Sigmoid colon (tissue), 4 donors: ENCODE measurements around the gene CACNG1.

Source experiments
- CTCF ChIP-seq, 4 experiments: fragments of 450-650 bp in 3 of 4; fragments of 200-600 bp in 1 of 4; IDR thresholded peaks; one replicate each; pipeline ENCODE4 v1.5.1; 2016 to 2019; ENCODE audit warnings: antibody characterized with exemption in 4 of 4, mild to moderate bottlenecking in 3 of 4, moderate library complexity in 2 of 4
- EP300 ChIP-seq, 4 donors: sonication (generic); formaldehyde crosslinking; IDR thresholded peaks; one replicate each; pipeline ENCODE4 v1.6.1; 2017; ENCODE audit warnings: antibody characterized with exemption in 4 of 4
- POLR2A ChIP-seq, 2 donors: fragments of 450-650 bp; IDR thresholded peaks; one replicate each; pipeline ENCODE4 v1.6.1; 2016; ENCODE audit warnings: antibody characterized with exemption in 2 of 2, mild to moderate bottlenecking in 2 of 2, moderate library complexity in 2 of 2
- POLR2AphosphoS5 ChIP-seq, 4 donors: sonication (generic); formaldehyde crosslinking; IDR thresholded peaks; one replicate each; pipeline ENCODE4 v1.6.1; 2017; ENCODE audit warnings: antibody characterized with exemption in 4 of 4

- TF ChIP-seq POLR2AphosphoS5 (IDR thresholded peaks at IDR 0.05) (no peak), CTCF (IDR thresholded peaks at IDR 0.05) (no peak), EP300 (IDR thresholded peaks at IDR 0.05) (no peak), POLR2A (IDR thresholded peaks at IDR 0.05) (no peak)
Observed at GRCh38 chr17:67003231-67003630, 41.1 kb upstream of the CACNG1 start.
